ENCODE data around the gene SLC12A8. TPM values are rescaled to one million over a fixed set of nuclear protein-coding genes. Genes with fewer than 3 reads are reported as not detected.

Gene SLC12A8
- total RNA-seq, 2 donors from 2014 or later = 0.80 to 0.92 TPM

DNA sequence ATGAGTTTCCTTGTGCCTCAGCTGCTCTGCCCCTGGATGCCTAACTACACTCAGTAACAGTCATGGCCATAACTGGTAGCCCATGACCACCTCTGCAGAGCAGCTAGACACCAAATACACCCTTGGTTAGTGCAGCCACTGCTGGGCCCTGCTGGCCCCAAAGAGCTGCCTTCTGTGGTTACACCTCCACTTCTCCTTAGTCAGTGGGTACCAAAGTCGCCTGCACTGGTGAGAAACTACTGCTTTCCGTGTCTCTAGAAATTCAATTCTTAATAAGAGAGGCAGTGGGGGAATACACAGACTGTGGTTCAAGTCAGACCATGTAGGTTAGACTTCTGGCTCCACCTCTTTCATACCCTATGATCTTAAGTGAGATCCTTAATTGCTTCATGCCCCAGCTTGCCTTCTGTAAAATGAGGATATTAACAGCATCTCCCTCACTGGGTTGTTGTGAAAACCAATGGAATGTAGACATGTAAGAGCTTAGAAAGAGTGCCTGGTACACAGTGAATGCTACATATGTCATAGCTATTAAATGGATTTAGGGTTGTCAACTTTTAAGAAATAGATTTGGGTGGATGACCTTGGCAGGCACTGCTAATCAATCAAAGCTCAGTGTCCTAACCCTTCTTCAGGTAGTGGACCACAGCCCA is 174.9 kb downstream of the SLC12A8 start:
- DNase-seq (no peak), ATAC-seq (no peak)
- intact Hi-C loops (cut with DNase I) = no loop called here

DNA sequence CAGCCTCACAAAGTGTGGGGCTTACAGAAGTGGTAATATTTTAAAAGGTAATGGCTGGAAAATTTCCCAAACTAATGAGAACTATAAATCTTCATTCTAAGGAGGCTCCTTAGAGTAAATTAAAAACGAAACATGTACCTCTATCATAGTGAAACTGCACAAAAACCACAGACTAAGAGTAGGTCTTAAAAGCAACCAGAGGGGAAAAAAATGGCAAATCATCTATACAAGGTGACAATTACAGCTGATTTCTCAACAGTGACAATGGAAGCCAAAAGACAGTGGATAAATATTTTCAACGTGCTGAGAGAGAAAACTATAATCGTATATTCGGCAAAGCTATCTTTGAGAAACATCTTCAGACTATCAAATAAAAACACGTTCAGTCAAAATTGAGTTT is 177.3 kb downstream of the SLC12A8 start:
- DNase-seq (no peak), ATAC-seq (no peak)
- intact Hi-C loops (cut with DNase I) = no loop called here

GRCh38 chr3:125033616-125034015 is 178.9 kb downstream of the SLC12A8 start:
- ATAC-seq = no peak
- intact Hi-C loops (cut with DNase I) = no loop called here
- no peak for DNase-seq

- no peak for DNase-seq
These were observed 179.4 kb downstream of the SLC12A8 start for GRCh38 chr3:125033135-125033534.

GRCh38 chr3:125032683-125033082 is 179.9 kb downstream of the SLC12A8 start:
- no peak for DNase-seq
- intact Hi-C loops (cut with DNase I) = no loop called here
- peak in 1 of 2 donors; percentile 20 for ATAC-seq

More at GRCh38 chr3:125033135-125033534, 179.4 kb downstream of the SLC12A8 start:
- intact Hi-C loops (cut with DNase I) = no loop called here
- ATAC-seq = no peak

Small RNA genes lying within 50 kb of the gene (microRNA-seq; reads per million reads assigned to microRNA genes)
- gene MIR5092 = 0 to 0.27 reads per million in 2 donors

Other genes starting within 250 kb of the SLC12A8 start
- gene HEG1, start 156.8 kb downstream of the SLC12A8 start, total RNA-seq = 100 to 1,000 TPM; 120 to 149 TPM
- 10 to 100 TPM; 42.3 to 42.6 TPM for gene ZNF148, start 162.6 kb upstream of the SLC12A8 start, total RNA-seq